ENCODE measurements around the gene HPRT1. TPM values are rescaled to one million over a fixed set of nuclear protein-coding genes. Genes with fewer than 3 reads are reported as not detected.

Gene HPRT1
- total RNA-seq, result 11.3 and 15.7 TPM in 2 replicates

GRCh38 chrX:134460005-134460861 is at the start of gene HPRT1:
Gene HPRT1 (plus strand): TSS chrX:134460165. CDS start chrX:134460312, 147 bp downstream.

Other genes with a start within 250 kb of the HPRT1 start
- not detected in 2 replicates for gene CCDC160, start 223.0 kb upstream of the HPRT1 start, total RNA-seq
- 39.7 and 40.3 TPM in 2 replicates for gene PHF6, start 86.9 kb upstream of the HPRT1 start, total RNA-seq
- gene PLAC1, start 198.3 kb downstream of the HPRT1 start, total RNA-seq, result 2.3 and 3.1 TPM in 2 replicates